Measurements from ENCODE around the gene WASHC2A. TPM values are rescaled to one million over a fixed set of nuclear protein-coding genes. Genes with fewer than 3 reads are reported as not detected.
"Not testable (repeated sequence)": the region's sequence is repeated elsewhere in the genome, so short reads cannot be mapped to it uniquely, and the experiment has no call there.

Gene WASHC2A
- polyA plus RNA-seq, 4 donors = 48.7 to 82.5 (median 75.6) TPM

DNA sequence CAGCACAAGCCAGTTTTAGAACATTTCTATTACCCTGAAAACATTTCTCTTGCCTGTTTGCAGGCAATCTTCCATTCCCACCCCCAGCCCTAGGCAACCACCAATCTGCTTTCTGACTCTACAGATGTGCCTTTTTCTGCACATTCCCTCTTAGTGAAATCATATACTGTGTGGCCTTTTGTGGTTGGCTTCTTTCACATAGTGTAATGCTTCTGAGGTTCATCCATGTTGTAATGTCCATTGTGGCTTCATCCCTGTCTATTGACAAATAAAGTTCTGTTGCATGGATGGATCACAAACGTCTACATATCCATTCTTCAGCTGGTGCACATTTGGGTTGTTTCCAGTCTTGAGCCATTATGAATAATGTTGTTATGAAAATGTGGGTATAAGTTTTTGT is 77.8 kb downstream of the WASHC2A start:
- not testable (repeated sequence) for DNase-seq (ENCODE audit: low read depth in 4 of 4, low spot score in 2 of 4)

DNA sequence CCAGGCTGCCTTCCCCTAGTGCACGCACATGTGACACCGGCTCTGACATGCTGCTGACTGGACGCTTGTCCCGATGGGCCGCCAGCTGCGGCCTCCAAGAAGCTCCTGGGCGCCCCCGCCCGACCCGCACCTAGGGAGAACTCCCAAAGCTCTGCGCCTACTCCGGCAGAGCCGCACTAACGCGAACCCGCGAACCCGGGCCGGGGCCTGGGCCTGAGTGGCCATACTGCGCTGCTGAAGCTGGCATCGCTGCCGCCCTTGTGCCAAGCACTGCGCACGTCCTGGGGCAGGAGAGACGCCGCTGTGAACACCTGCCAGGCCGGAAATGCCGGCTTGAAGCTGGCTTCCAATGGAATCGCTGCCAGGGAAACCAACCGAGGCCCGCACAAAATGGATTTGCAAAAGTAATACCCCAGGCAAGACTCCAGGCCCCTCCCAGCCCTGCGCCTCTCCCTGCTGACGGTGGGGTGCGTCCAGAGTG is 85.1 kb downstream of the WASHC2A start:
- DNase-seq (ENCODE audit: low read depth in 4 of 4, low spot score in 2 of 4) = peak in 3 of 4 donors; percentile 0 to 1 (median 1)

DNA sequence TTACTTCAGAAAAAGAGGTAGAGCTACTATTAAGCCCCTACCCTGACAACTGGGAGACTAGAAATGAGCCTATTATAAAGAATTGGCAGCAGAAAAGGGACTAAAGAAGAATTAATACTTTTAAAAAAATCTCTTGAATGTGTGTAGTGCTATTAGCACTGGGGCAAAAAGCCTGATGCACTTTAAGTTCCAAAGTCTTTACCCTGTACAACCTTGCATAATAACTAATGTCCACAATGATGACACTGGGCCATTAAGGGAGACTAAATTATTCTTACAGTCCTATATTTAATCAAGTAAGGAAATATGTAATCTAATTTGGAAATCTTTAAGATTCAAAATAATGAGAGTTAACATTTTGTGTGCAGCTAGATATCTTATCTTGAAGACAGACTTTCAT is 90.1 kb downstream of the WASHC2A start:
- not testable (repeated sequence) for DNase-seq (ENCODE audit: low read depth in 4 of 4, low spot score in 2 of 4)

DNA sequence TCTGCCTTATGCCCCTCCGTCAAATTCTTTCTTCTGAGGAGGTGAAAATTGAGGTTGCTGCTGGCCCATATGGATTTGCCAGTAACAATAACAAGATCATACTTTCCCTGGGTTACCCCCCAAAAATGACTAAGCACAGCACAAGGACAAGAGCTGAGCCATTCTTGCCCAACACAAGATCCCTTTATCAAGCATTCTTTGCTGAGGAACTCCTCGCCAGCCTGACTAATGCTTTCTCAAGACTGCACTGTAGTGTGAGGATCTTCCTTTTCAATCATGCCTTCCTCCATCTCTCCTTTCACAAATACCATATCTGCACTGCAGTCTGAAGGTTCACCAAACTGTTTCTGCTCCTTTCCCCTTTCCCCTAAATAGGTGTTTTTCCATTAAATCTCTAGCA is 92.1 kb downstream of the WASHC2A start:
- DNase-seq (ENCODE audit: low read depth in 4 of 4, low spot score in 2 of 4) = not testable (repeated sequence)

DNA sequence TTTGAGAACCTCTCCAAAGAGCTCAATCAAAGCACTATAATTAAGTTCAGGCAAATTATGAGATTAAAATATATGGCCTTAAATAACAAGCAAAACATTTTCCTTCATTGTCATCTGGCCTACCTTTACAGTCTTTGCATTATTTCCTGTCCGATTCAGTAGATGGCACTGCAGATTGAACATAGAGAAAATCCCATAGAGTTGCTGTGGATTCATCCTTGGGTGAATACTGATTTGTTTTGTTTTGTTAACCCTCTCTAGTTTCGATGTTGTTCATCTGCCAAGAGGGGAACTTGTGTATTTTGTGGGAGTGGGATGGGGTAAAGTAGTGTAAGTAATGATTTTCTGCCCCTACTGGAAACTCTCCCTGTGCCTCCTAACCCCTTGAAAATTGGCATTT is 97.3 kb downstream of the WASHC2A start:
- DNase-seq (ENCODE audit: low read depth in 4 of 4, low spot score in 2 of 4) = not testable (repeated sequence)

DNA sequence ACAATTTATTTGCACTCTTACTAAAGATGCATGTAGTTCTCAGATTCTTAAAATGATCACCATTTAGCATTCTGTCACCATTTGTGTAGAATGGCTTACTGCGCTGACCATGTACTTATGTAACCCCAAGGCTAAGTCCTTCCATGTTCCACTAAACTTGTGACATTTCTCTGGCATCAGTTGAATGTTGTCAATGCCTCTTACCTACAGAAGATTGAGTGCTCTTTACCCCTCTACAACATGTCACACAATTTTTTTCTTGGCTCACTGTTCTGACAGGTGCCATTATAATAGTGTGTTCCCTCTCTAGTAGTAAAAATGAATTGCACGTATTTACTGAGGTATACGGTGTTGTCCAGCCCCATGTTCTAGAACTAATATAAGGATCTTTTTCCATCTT is 100.1 kb downstream of the WASHC2A start:
- not testable (repeated sequence) for DNase-seq (ENCODE audit: low read depth in 4 of 4, low spot score in 2 of 4)

DNA sequence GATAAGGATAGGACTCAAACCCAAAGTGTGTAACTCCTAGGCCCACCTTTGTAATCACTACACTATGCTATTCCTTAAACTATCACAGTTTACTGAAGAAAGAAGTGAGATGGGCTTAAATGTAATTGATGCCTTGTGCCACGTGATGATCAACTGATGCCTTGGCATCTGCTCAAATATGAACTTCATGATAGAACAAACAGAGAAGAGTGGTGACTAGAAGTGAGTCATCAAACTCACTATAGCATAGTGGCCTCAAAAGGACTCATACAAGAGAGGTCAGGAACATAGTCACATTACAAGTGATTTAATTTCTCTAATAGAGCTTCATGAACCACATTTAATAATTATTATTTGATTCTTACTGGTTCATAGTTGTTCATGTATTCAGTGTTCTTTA is 101.8 kb downstream of the WASHC2A start:
- DNase-seq (ENCODE audit: low read depth in 4 of 4, low spot score in 2 of 4) = not testable (repeated sequence)

DNA sequence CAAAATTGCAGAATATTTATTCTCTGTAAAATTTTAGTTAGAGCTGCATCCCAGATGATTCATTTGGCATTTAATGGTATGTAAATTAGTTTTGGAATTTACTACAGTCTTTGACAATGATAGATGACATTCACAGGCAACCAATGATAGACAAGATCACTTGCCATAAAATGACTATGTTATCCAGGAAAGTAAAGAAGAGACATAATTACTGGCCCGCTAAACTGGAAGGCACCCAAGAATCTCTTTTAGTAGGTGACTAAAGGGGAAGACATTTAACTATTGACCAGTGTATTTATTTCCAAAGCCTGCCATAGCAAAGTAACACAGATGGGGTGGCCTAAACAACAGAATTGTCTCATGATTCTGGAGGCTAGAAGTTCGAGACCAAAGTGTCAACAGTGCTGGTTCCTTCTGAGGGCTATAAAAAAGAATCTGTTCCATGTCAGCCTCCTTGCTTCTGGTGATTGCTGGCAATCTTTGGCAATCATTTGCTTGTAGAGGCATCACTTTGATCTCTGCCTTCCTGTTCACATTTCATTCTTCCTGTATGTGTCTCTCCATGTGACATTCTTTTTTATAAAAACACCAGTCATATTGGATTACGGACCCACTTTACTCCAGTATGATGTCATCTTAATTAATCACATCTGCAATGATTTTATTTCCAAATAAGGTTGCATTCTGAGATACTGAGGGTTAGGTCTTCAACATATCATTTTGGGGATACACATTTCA is 107.2 kb downstream of the WASHC2A start:
- not testable (repeated sequence) for DNase-seq (ENCODE audit: low read depth in 4 of 4, low spot score in 2 of 4)

Other genes starting within 250 kb of the WASHC2A start
- 10 to 100 TPM; 31.4 to 42.2 (median 37.1) TPM for gene PARG, start 125.9 kb upstream of the WASHC2A start, polyA plus RNA-seq (ENCODE audit: insufficient read length in 4 of 4)
- 10 to 100 TPM; 10.4 to 22.1 (median 14.7) TPM for gene TIMM23B, start 125.9 kb upstream of the WASHC2A start, polyA plus RNA-seq (ENCODE audit: insufficient read length in 4 of 4)
- gene AGAP6, start 79.5 kb upstream of the WASHC2A start, polyA plus RNA-seq (ENCODE audit: insufficient read length in 4 of 4) = 10 to 100 TPM; 10.8 to 41.4 (median 22.0) TPM
- 1 to 10 TPM; 2.7 to 5.0 (median 3.4) TPM for gene ASAH2, start 183.6 kb downstream of the WASHC2A start, polyA plus RNA-seq (ENCODE audit: insufficient read length in 4 of 4)